Suprapubic skin (tissue), 4 donors: ENCODE measurements around the gene PCSK5. TPM values are rescaled to one million over a fixed set of nuclear protein-coding genes. Genes with fewer than 3 reads are reported as not detected.

Experiments
- DNase-seq, 2 donors: peaks; one replicate each; pipeline ENCODE4 v3.0.0-alpha.2; 2019; ENCODE audit warnings: low spot score in 2 of 2
- H3K27ac ChIP-seq: fragments of 200-600 bp; sonication (generic); one replicate; pipeline ENCODE4 v1.5.1; 2019
- H3K27me3 ChIP-seq: fragments of 200-600 bp; sonication (generic); one replicate; pipeline ENCODE4 v1.5.1; 2019
- H3K36me3 ChIP-seq: fragments of 200-600 bp; sonication (generic); one replicate; pipeline ENCODE4 v1.5.1; 2019
- H3K4me1 ChIP-seq: fragments of 200-600 bp; sonication (generic); one replicate; pipeline ENCODE4 v1.5.1; 2019
- H3K4me3 ChIP-seq: fragments of 200-600 bp; sonication (generic); one replicate; pipeline ENCODE4 v1.5.1; 2019; ENCODE audit warnings: mild to moderate bottlenecking
- H3K9me3 ChIP-seq: fragments of 200-600 bp; sonication (generic); one replicate; pipeline ENCODE4 v1.5.1; 2019
- CTCF ChIP-seq, 2 donors: fragments of 200-600 bp in 1 of 2; fragments of 450-650 bp in 1 of 2; sonication (generic) in 1 of 2; IDR thresholded peaks; one replicate each; pipeline ENCODE4 v1.5.1; 2016 to 2019; ENCODE audit warnings: antibody characterized with exemption in 2 of 2, mild to moderate bottlenecking in 1 of 2, moderate library complexity in 1 of 2
- EP300 ChIP-seq: sonication (generic); formaldehyde crosslinking; IDR thresholded peaks from one replicate; pipeline ENCODE4 v1.6.1; 2017; ENCODE audit warnings: antibody characterized with exemption
- POLR2A ChIP-seq, 2 donors: fragments of 450-650 bp; IDR thresholded peaks; one replicate each; pipeline ENCODE4 v1.6.1; 2017; ENCODE audit warnings: antibody characterized with exemption in 2 of 2, mild to moderate bottlenecking in 2 of 2, moderate library complexity in 2 of 2
- POLR2AphosphoS5 ChIP-seq, 3 donors: sonication (generic); formaldehyde crosslinking; IDR thresholded peaks; one replicate each; pipeline ENCODE4 v1.6.1; 2017; ENCODE audit warnings: antibody characterized with exemption in 3 of 3
- WGBS: methylation state at CpG from one replicate; pipeline ENCODE4 v1.1.5; 2018; 5-methylcytosine and 5-hydroxymethylcytosine counted together
- total RNA-seq, 4 donors: library from RNA; depleted of rRNA; stranded (reverse); fragments of >200 nt; gene quantifications; one replicate each; pipeline ENCODE4 v1.1.0, GENCODE V29; 2016

PCSK5 gene
- total RNA-seq, 4 donors from 2014 or later: 5.2 to 10.8 (median 7.3) TPM

- TF ChIP-seq EP300 (no peak), POLR2A (IDR thresholded peaks at IDR 0.05) (no peak)
- no peaks in the 10 kb centered on the region for H3K4me1 ChIP-seq
- no peaks in the 10 kb centered on the region for H3K9me3 ChIP-seq
- H3K27me3 ChIP-seq: peaks cover 3% of the 10 kb centered on the region
- no peaks in the 10 kb centered on the region for H3K36me3 ChIP-seq
- DNase-seq: no peak
- no peak overlapping the region for H3K27ac ChIP-seq
- 67% methylated on average over 5 of the region's 5 CpGs for WGBS
- no peak overlapping the region for H3K4me3 ChIP-seq
These were observed 309.8 kb downstream of the PCSK5 start for GRCh38 chr9:76200315-76200714.

GRCh38 chr9:76200745-76201144, 310.3 kb downstream of the PCSK5 start:
- TF ChIP-seq POLR2A (IDR thresholded peaks at IDR 0.05): no peak
- TF ChIP-seq EP300: no peak
- TF ChIP-seq CTCF (IDR thresholded peaks at IDR 0.05): no peak
- TF ChIP-seq POLR2AphosphoS5 (IDR thresholded peaks at IDR 0.05): no peak
- Histone ChIP-seq H3K27me3 (peaks cover 5% of the 10 kb centered on the region), H3K4me1 (no peaks in the 10 kb centered on the region), H3K27ac (no peak overlapping the region), H3K36me3 (no peaks in the 10 kb centered on the region), H3K4me3 (no peak overlapping the region), H3K9me3 (no peaks in the 10 kb centered on the region)
- no peak for DNase-seq
- WGBS: 71% methylated on average over 4 of the region's 4 CpGs

- peaks cover 9% of the 10 kb centered on the region for H3K27me3 ChIP-seq
- 45% methylated on average over 3 of the region's 3 CpGs for WGBS
- no peaks in the 10 kb centered on the region for H3K36me3 ChIP-seq
- H3K4me1 ChIP-seq: no peaks in the 10 kb centered on the region
- H3K27ac ChIP-seq: no peak overlapping the region
- DNase-seq: no peak
- H3K9me3 ChIP-seq: no peaks in the 10 kb centered on the region
- H3K4me3 ChIP-seq: no peak overlapping the region
- TF ChIP-seq CTCF (IDR thresholded peaks at IDR 0.05): no peak
- no peak for TF ChIP-seq EP300
- TF ChIP-seq POLR2AphosphoS5 (IDR thresholded peaks at IDR 0.05): no peak
- TF ChIP-seq POLR2A (IDR thresholded peaks at IDR 0.05): no peak
These were observed 312.9 kb downstream of the PCSK5 start for GRCh38 chr9:76203373-76203772.

- no peak for DNase-seq
These were observed 316.3 kb downstream of the PCSK5 start for GRCh38 chr9:76206821-76207220.

GRCh38 chr9:76213751-76214150, 323.3 kb downstream of the PCSK5 start:
- Histone ChIP-seq H3K9me3 (no peaks in the 10 kb centered on the region), H3K27ac (no peak overlapping the region), H3K36me3 (no peaks in the 10 kb centered on the region), H3K4me3 (no peak overlapping the region), H3K4me1 (peaks cover 11% of the 10 kb centered on the region), H3K27me3 (peaks cover 22% of the 10 kb centered on the region)
- 81% methylated on average over 3 of the region's 3 CpGs for WGBS
- no peak for DNase-seq
- TF ChIP-seq CTCF (IDR thresholded peaks at IDR 0.05) (no peak), EP300 (no peak), POLR2A (IDR thresholded peaks at IDR 0.05) (no peak), POLR2AphosphoS5 (IDR thresholded peaks at IDR 0.05) (no peak)

More at GRCh38 chr9:76206821-76207220, 316.3 kb downstream of the PCSK5 start:
- Histone ChIP-seq H3K27ac (no peak overlapping the region), H3K27me3 (peaks cover 18% of the 10 kb centered on the region), H3K36me3 (no peaks in the 10 kb centered on the region), H3K4me1 (no peaks in the 10 kb centered on the region), H3K9me3 (no peaks in the 10 kb centered on the region), H3K4me3 (no peak overlapping the region)
- TF ChIP-seq CTCF (IDR thresholded peaks at IDR 0.05) (no peak), POLR2A (IDR thresholded peaks at IDR 0.05) (no peak), POLR2AphosphoS5 (IDR thresholded peaks at IDR 0.05) (no peak), EP300 (no peak)
- 63% methylated on average over 1 of the region's 1 CpG for WGBS

GRCh38 chr9:76215066-76215465, 324.6 kb downstream of the PCSK5 start:
- Histone ChIP-seq H3K4me3 (no peak overlapping the region), H3K27ac (no peak overlapping the region), H3K27me3 (peaks cover 24% of the 10 kb centered on the region), H3K4me1 (peaks cover 11% of the 10 kb centered on the region), H3K9me3 (no peaks in the 10 kb centered on the region), H3K36me3 (no peaks in the 10 kb centered on the region)
- DNase-seq: no peak
- 33% methylated on average over 1 of the region's 1 CpG for WGBS
- TF ChIP-seq POLR2AphosphoS5 (IDR thresholded peaks at IDR 0.05) (no peak), EP300 (no peak), POLR2A (IDR thresholded peaks at IDR 0.05) (no peak), CTCF (IDR thresholded peaks at IDR 0.05) (no peak)
